ENCODE measurements around the gene RAVER1. TPM values are rescaled to one million over a fixed set of nuclear protein-coding genes. Genes with fewer than 3 reads are reported as not detected.

Gene RAVER1
- total and polyA plus RNA-seq, 2 of the 13 experiments (the other 11 are each of a cell fraction or from before 2014, with no cell fraction given), result 3.6 to 7.9 TPM

DNA sequence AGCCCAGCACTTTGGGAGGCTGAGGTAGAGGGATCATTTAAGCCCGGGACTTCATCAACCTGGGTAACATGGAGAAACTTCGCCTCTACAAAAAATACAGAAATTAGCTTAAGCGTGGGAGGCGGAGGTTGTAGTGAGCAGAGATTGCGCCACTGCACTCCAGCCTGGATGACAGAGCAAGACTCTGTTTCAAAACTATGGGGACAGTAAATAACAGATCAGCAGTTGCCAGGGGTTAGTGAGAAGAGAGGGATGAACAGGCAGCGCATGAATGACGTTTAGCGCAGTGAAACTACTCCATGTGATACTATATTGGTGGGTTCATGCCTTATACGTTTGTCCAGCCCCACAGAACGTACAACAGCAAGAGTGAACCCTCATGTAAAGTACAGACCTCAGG lies 13.2 kb upstream of the RAVER1 start (continued):
- TF ChIP-seq, protein P1, sequence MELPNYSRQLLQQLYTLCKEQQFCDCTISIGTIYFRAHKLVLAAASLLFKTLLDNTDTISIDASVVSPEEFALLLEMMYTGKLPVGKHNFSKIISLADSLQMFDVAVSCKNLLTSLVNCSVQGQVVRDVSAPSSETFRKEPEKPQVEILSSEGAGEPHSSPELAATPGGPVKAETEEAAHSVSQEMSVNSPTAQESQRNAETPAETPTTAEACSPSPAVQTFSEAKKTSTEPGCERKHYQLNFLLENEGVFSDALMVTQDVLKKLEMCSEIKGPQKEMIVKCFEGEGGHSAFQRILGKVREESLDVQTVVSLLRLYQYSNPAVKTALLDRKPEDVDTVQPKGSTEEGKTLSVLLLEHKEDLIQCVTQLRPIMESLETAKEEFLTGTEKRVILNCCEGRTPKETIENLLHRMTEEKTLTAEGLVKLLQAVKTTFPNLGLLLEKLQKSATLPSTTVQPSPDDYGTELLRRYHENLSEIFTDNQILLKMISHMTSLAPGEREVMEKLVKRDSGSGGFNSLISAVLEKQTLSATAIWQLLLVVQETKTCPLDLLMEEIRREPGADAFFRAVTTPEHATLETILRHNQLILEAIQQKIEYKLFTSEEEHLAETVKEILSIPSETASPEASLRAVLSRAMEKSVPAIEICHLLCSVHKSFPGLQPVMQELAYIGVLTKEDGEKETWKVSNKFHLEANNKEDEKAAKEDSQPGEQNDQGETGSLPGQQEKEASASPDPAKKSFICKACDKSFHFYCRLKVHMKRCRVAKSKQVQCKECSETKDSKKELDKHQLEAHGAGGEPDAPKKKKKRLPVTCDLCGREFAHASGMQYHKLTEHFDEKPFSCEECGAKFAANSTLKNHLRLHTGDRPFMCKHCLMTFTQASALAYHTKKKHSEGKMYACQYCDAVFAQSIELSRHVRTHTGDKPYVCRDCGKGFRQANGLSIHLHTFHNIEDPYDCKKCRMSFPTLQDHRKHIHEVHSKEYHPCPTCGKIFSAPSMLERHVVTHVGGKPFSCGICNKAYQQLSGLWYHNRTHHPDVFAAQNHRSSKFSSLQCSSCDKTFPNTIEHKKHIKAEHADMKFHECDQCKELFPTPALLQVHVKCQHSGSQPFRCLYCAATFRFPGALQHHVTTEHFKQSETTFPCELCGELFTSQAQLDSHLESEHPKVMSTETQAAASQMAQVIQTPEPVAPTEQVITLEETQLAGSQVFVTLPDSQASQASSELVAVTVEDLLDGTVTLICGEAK (IDR thresholded peaks at IDR 0.05), result no peak
- TF ChIP-seq, protein P1 (CRISPR knock-in tag; IDR thresholded peaks at IDR 0.05), result no peak
- no peak for TF ChIP-seq GRHL1 (CRISPR knock-in tag; conservative IDR thresholded peaks at IDR 0.05)

All from HepG2 (cell line).